Measurements from ENCODE around the gene C1QL4.

DNA sequence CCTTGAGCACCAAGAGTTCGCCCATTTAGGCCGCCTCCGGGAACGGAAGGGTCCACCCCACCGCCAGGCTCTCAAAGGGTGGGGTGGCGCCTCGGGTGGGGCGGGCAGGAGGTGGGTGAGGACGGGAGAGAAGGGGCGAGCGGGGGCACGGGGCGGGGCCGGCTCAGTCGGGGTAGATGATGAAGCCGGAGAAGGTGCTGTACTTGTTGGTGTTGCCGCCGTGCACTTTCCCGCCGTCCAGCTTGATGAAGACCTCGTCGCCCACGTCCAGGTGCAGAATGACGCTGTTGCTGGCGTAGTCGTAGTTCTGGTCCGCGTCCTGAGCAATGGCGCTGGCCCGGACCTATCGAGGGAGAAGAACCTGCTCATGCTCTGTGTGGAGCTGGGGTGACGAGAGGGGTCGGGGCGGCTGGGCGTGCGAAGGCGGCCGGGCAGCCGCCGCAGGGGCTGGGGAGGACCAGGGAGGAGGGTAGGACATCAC, 4.1 kb downstream of the C1QL4 start:
- TF ChIP-seq CTCF (IDR thresholded peaks at IDR 0.05) = no peak
- TF ChIP-seq POLR2AphosphoS5 (IDR thresholded peaks at IDR 0.05) = no peak
- TF ChIP-seq POLR2A (IDR thresholded peaks at IDR 0.05) = no peak
